HG03442 (cell line): ENCODE results near the gene UFSP1.

Experiments used
- ATAC-seq: cut with Tn5 transposase; IDR thresholded peaks from one replicate; pipeline ENCODE4 v1.9.1; 2021; ENCODE audit warnings: mild to moderate bottlenecking, moderate library complexity; ENCODE audit not compliant: unreplicated experiment

Gene UFSP1

GRCh38 chr7:100882785-100883526, 6.6 kb downstream of the UFSP1 start:
- ATAC-seq = no peak

GRCh38 chr7:100882201-100882600, 7.3 kb downstream of the UFSP1 start:
- no peak for ATAC-seq

- no peak for ATAC-seq
Observed at GRCh38 chr7:100881136-100881535, 8.4 kb downstream of the UFSP1 start.

GRCh38 chr7:100880645-100881044, 8.9 kb downstream of the UFSP1 start:
- no peak for ATAC-seq

- no peak for ATAC-seq
Observed at GRCh38 chr7:100879685-100880261, 9.7 kb downstream of the UFSP1 start.

GRCh38 chr7:100878685-100879084, 10.8 kb downstream of the UFSP1 start:
- ATAC-seq = no peak

- no peak for ATAC-seq
Observed at GRCh38 chr7:100878013-100878412, 11.5 kb downstream of the UFSP1 start.

GRCh38 chr7:100875356-100875751, 14.2 kb downstream of the UFSP1 start:
- peak; percentile 25 for ATAC-seq

- ATAC-seq = peak; percentile 92
Observed at GRCh38 chr7:100874577-100875355, 14.7 kb downstream of the UFSP1 start, which contains the start of gene SRRT. Gene SRRT, plus strand, starts transcription at chr7:100875103. Its CDS starts 488 bp downstream, at chr7:100875591.

GRCh38 chr7:100874300-100874576, 15.3 kb downstream of the UFSP1 start:
- ATAC-seq = no peak

GRCh38 chr7:100873599-100874299, 15.8 kb downstream of the UFSP1 start:
- no peak for ATAC-seq

- ATAC-seq = peak; percentile 10
Observed at GRCh38 chr7:100867776-100868485, 21.6 kb downstream of the UFSP1 start.

GRCh38 chr7:100867040-100867775, 22.3 kb downstream of the UFSP1 start, which contains the start of gene TRIP6:
Gene TRIP6, plus strand, starts transcription at chr7:100867387. Its CDS starts 111 bp downstream, at chr7:100867498.
- peak; percentile 40 for ATAC-seq

- no peak for ATAC-seq
Observed at GRCh38 chr7:100866729-100867039, 22.8 kb downstream of the UFSP1 start.

- no peak for ATAC-seq
Observed at GRCh38 chr7:100865938-100866728, 23.4 kb downstream of the UFSP1 start.

GRCh38 chr7:100865372-100865911, 24.1 kb downstream of the UFSP1 start:
- no peak for ATAC-seq

GRCh38 chr7:100864263-100864845, 25.2 kb downstream of the UFSP1 start:
- ATAC-seq = no peak

GRCh38 chr7:100863406-100863950, 26.0 kb downstream of the UFSP1 start:
- no peak for ATAC-seq
